Measurements from ENCODE around the gene PPP6R2. TPM values are rescaled to one million over a fixed set of nuclear protein-coding genes. Genes with fewer than 3 reads are reported as not detected.

The PPP6R2 gene
- total RNA-seq, 1 donor from 2014 or later, result 55.5 TPM

GRCh38 chr22:50304528-50305392 is 38.4 kb upstream of the PPP6R2 start:
- H3K4me3 ChIP-seq, result peak overlapping the region; percentile 71 to 95
- H3K36me3 ChIP-seq, result no peaks in the 10 kb centered on the region
- no peak for DNase-seq (ENCODE audit: low spot score in 2 of 2)
- peaks cover 61 to 69% of the 10 kb centered on the region in 2 donors for H3K4me1 ChIP-seq
- H3K9me3 ChIP-seq, result no peaks in the 10 kb centered on the region
- H3K27me3 ChIP-seq, result no peaks in the 10 kb centered on the region
- TF ChIP-seq, protein P1, sequence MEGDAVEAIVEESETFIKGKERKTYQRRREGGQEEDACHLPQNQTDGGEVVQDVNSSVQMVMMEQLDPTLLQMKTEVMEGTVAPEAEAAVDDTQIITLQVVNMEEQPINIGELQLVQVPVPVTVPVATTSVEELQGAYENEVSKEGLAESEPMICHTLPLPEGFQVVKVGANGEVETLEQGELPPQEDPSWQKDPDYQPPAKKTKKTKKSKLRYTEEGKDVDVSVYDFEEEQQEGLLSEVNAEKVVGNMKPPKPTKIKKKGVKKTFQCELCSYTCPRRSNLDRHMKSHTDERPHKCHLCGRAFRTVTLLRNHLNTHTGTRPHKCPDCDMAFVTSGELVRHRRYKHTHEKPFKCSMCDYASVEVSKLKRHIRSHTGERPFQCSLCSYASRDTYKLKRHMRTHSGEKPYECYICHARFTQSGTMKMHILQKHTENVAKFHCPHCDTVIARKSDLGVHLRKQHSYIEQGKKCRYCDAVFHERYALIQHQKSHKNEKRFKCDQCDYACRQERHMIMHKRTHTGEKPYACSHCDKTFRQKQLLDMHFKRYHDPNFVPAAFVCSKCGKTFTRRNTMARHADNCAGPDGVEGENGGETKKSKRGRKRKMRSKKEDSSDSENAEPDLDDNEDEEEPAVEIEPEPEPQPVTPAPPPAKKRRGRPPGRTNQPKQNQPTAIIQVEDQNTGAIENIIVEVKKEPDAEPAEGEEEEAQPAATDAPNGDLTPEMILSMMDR (IDR thresholded peaks at IDR 0.05), result no peak
- H3K27ac ChIP-seq, result peak overlapping the region; percentile 86 to 96
- intact Hi-C loops (cut with DNase I), result loop anchor here (1.0 to 10.0 kb wide), 3 partner anchors 11 to 370 kb away; partner anchors contain the start of gene TUBGCP6

GRCh38 chr22:50305393-50305922 is 37.7 kb upstream of the PPP6R2 start:
- TF ChIP-seq, protein P1 (IDR thresholded peaks at IDR 0.05), result peak in 1 of 3 experiments; percentile 3
- Histone ChIP-seq H3K27me3 (no peaks in the 10 kb centered on the region), H3K9me3 (no peaks in the 10 kb centered on the region), H3K27ac (peak overlapping the region; percentile 86 to 96), H3K36me3 (no peaks in the 10 kb centered on the region), H3K4me1 (peaks cover 54 to 62% of the 10 kb centered on the region in 2 donors), H3K4me3 (peak overlapping the region; percentile 71 to 95)
- intact Hi-C loops (cut with DNase I), result loop anchor here (1.0 to 10.0 kb wide), 3 partner anchors 12 to 371 kb away; partner anchors contain the start of gene TUBGCP6
- DNase-seq (ENCODE audit: low spot score in 2 of 2), result no peak

GRCh38 chr22:50305923-50306566 is 37.1 kb upstream of the PPP6R2 start:
- Histone ChIP-seq H3K27me3 (no peaks in the 10 kb centered on the region), H3K36me3 (no peaks in the 10 kb centered on the region), H3K9me3 (no peaks in the 10 kb centered on the region), H3K4me1 (peaks cover 51 to 56% of the 10 kb centered on the region in 2 donors), H3K27ac (peak overlapping the region; percentile 86 to 96), H3K4me3 (peak overlapping the region; percentile 71 to 95)
- intact Hi-C loops (cut with DNase I), result loop anchor here (1.0 to 10.0 kb wide), 4 partner anchors 13 to 371 kb away; partner anchors contain the start of gene TUBGCP6
- TF ChIP-seq, protein P1 (IDR thresholded peaks at IDR 0.05), result no peak
- DNase-seq (ENCODE audit: low spot score in 2 of 2), result peak; percentile 72 to 96

DNA sequence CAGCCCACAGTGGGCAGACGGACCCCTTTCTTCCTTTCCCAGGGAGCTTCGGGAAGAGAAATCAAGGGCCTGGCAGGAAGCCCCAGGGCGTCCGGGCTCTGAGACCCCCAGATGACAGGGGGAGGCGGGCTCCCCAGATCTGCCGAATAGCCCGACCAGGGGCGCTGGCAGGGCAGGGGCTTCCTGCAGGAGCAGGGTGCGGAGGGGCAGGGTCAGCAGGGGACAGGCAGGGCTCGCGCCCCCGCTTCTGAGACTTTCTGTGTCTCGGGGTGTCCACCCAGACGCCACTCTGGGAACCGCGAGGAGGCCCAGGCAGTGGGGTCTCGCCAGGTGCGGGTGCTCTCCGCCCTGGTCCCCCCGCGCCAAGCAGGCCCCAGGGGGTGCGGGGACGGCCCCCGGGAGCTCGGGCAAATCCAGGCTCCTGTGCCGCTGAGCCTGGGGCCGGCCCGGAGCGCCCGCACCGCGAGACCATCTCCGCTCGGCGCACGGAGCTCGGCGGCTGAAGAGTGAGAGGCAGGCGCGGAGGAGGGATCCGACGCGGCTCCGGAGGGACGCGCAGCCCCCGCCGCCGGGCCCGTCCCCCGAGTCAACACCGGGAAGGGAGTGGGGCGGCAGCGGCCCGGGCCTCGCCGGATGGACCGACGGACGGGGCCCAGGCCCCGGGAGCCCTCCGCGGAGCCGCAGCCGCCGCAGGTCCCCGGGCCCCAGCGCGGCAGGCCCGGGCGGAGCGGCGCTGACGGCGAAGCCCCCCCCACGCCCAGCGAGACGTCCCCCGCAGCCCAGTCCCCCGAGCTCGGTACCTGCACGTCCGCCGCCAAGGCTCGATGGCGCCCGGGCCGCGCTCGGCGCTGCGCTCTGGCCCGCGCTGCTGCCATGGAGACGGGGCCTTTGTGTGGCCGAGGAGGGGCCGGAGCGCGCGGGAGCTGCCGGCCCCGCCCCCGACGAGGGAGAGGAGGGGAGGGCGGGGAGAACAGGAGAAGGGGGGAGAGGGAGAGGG is 36.1 kb upstream of the PPP6R2 start, which contains the start of gene PLXNB2:
Gene PLXNB2, minus strand, starts transcription at position 894 of the 997 bp plus-strand sequence. CDS start 17,062 bp downstream, outside the sequence.
- Histone ChIP-seq H3K27ac (peak within 1 kb of the TSS; percentile 86 to 96), H3K36me3 (no peaks in the 10 kb centered on the region), H3K9me3 (no peaks in the 10 kb centered on the region), H3K27me3 (no peaks in the 10 kb centered on the region), H3K4me3 (peak within 1 kb of the TSS; percentile 71 to 95), H3K4me1 (peaks cover 44 to 46% of the 10 kb centered on the region in 2 donors)
- TF ChIP-seq, protein P1 (IDR thresholded peaks at IDR 0.05), result no peak
- peak in 1 of 2 donors; percentile 90 for DNase-seq (ENCODE audit: low spot score in 2 of 2)
- intact Hi-C loops (cut with DNase I), result loop anchor here (1.0 to 10.0 kb wide), 3 partner anchors 20 to 372 kb away; partner anchors contain the start of gene DENND6B

All from ascending aorta (tissue), 2 donors.